ENCODE data around the gene FGF18.

Gene FGF18

DNA sequence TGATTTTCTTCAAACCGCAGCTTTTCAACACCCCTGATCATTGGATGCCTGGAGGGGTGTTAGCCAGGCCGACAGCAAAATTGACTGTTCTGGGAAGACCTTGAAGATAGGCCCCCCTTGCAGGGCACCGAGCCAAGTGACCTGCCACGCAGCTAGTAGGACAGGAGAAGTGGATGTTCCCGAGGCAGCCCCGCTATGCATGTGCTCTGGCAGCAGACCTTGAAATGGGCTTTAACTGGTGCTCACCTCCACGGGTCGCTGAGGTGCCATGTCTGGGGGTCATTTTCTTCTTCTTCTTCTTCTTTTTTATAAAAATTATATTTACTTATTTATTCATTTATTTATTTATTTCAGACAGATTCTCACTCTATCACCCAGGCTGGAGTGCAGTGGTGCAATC is 12.6 kb downstream of the FGF18 start:
- DNase-seq (ENCODE audit: low read depth): no peak
- no peak overlapping the region for H3K4me3 ChIP-seq (ENCODE audit: low read length)
- TF ChIP-seq, protein P1, sequence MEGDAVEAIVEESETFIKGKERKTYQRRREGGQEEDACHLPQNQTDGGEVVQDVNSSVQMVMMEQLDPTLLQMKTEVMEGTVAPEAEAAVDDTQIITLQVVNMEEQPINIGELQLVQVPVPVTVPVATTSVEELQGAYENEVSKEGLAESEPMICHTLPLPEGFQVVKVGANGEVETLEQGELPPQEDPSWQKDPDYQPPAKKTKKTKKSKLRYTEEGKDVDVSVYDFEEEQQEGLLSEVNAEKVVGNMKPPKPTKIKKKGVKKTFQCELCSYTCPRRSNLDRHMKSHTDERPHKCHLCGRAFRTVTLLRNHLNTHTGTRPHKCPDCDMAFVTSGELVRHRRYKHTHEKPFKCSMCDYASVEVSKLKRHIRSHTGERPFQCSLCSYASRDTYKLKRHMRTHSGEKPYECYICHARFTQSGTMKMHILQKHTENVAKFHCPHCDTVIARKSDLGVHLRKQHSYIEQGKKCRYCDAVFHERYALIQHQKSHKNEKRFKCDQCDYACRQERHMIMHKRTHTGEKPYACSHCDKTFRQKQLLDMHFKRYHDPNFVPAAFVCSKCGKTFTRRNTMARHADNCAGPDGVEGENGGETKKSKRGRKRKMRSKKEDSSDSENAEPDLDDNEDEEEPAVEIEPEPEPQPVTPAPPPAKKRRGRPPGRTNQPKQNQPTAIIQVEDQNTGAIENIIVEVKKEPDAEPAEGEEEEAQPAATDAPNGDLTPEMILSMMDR (conservative IDR thresholded peaks at IDR 0.05; ENCODE audit: low read depth, low read length): no peak

DNA sequence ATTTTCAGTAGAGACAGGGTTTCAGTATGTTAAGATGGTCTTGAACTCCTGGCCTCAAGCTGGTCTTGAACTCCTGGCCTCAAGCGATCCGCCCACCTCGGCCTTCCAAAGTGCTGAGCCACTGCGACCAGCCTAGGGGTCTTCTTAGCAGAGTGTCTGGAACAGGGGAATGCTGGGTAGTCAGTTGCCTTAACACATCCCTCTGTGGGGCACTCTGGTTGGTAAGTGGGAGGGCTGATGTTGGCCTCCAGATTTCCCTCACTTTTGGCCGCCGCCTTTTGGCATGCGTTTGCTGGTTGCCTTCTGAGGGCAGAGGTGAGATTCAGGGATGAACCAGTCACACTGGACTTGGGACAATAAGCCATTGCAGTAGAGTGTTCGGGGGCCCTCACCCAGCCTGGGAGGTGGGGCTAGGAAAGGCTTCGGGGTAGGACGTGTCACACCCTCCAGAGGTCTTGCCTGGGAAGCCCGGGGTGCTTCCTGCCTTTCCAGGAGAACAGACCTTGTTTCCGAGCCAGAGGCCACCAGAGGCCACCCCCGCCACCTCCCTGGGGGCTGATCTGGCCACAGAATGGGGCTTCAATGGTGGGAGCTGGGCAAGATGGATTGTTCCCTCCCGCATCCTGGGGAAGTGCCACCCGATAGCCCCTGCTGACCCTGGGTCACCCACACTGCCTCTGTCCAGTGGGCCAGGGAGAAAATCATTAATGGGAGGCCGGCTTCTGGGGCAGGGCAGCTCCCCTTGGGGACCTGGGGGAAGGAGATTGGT is 13.3 kb downstream of the FGF18 start:
- no peak overlapping the region for H3K4me3 ChIP-seq (ENCODE audit: low read length)
- no peak for DNase-seq (ENCODE audit: low read depth)
- TF ChIP-seq, protein P1 (conservative IDR thresholded peaks at IDR 0.05; ENCODE audit: low read depth, low read length): no peak

DNA sequence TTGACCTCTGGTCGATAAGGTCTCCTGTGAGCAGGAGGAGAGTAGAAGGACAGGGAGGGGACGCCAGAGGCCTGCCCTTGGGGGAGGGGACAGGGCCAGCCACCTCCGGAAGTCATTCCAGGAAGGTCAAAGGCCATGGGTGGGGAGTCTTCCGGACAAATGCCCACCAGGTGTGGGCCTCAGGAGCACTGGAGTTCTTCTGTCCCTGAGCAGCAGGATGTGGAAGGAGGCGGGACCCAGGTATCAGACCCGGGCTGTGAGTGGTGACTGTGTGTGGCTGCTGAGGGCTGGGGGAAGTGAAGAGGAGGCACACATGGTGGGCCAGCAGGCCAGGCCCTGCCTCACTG is 13.9 kb downstream of the FGF18 start:
- TF ChIP-seq, protein P1 (conservative IDR thresholded peaks at IDR 0.05; ENCODE audit: low read depth, low read length): no peak
- H3K4me3 ChIP-seq (ENCODE audit: low read length): no peak overlapping the region

DNA sequence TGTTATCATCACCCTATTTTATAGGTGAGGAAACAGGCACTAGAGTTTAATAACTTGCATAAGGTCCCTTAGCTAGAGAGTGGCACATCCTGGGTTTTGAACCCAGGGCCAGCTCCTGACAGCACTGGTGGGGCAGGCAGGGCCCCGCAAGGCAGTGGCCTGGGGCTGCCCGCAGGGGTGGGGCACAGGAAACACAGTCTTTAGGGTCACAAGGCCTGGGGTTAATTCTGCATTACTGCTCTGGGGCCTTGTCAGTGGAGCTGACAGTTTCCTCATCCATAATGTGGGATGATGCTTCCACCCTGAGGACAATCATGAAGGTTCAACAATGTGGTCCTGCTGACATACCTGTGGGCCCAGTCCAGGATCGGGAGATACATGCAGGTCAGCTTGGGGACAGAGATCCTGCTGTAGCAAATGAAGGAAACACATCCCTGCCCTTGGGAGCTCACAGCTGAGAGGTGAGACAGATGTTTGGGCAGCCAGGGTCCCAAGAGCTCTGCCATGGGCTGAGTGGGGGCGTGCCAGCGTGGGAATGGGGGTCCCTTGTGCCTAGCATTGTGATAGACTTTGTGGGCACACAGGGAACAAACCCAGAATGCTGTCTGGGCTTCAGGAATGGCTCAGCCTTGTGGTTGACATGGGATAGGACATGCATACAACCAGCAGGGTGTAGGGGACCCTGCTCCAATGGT is 14.7 kb downstream of the FGF18 start:
- DNase-seq (ENCODE audit: low read depth): no peak

More for the DNA sequence above, 13.9 kb downstream of the FGF18 start:
- no peak for DNase-seq (ENCODE audit: low read depth)

DNA sequence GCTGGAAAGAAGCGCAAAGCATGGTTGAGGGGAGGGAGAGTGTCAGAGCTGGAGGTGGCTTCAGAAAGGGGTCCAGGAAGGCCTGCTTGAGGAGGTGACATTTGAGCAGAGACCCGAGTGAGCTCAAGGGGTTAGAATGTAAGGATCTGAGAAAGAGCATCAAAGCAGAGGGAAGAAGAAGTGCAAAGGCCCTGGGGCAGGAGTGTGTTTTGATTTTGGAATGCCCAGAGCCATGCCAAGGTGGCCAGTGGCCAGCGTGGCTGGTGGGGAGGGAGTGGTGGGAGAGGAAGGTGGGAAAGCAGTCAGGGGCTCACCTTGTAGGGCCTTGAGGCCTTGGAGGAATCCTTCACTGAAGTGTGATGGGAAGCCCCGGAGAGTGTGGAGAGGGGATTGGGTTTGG is 15.4 kb downstream of the FGF18 start:
- DNase-seq (ENCODE audit: low read depth): no peak
- TF ChIP-seq, protein P1 (conservative IDR thresholded peaks at IDR 0.05; ENCODE audit: low read depth, low read length): no peak
- H3K4me3 ChIP-seq (ENCODE audit: low read length): no peak overlapping the region

More for the DNA sequence above, 14.7 kb downstream of the FGF18 start:
- H3K4me3 ChIP-seq (ENCODE audit: low read length): no peak overlapping the region
- TF ChIP-seq, protein P1 (conservative IDR thresholded peaks at IDR 0.05; ENCODE audit: low read depth, low read length): no peak

DNA sequence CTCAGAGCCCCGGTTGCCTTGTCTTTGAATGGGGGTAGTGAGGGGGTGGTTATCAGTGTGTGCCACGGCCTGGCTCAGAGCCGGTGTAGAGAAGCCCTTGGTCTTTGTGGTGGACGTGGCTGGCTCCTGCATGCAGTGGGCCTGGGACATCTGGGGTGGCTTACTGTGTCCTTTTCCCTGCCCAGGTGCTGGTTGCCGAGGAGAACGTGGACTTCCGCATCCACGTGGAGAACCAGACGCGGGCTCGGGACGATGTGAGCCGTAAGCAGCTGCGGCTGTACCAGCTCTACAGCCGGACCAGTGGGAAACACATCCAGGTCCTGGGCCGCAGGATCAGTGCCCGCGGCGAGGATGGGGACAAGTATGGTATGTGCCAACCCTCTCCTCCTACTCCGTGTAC is 16.5 kb downstream of the FGF18 start:
- TF ChIP-seq, protein P1 (conservative IDR thresholded peaks at IDR 0.05; ENCODE audit: low read depth, low read length): no peak
- no peak overlapping the region for H3K4me3 ChIP-seq (ENCODE audit: low read length)

More for the DNA sequence above, 16.5 kb downstream of the FGF18 start:
- no peak for DNase-seq (ENCODE audit: low read depth)

Data from retinal pigment epithelial cell (primary cell).